MM.1S (cell line): ENCODE measurements around the gene SAMHD1.

Experiments used
- DNase-seq: peaks from one replicate; pipeline ENCODE4 v3.0.0-alpha.2; 2015
- H2AFZ ChIP-seq: fragments of 300-600 bp; sonication (generic); 2 replicates; pipeline ENCODE4 v1.6.0; 2016; ENCODE audit warnings: antibody characterized with exemption, low read length
- H3F3A ChIP-seq: fragments of 300-600 bp; sonication (generic); 2 replicates; pipeline ENCODE4 v1.6.1; 2016; ENCODE audit warnings: mild to moderate bottlenecking, antibody characterized with exemption, low read length, moderate library complexity, mixed read lengths; ENCODE audit not compliant: insufficient read depth
- H3K27ac ChIP-seq: fragments of 300-600 bp; sonication (generic); 2 replicates; pipeline ENCODE4 v1.5.1; 2016; ENCODE audit warnings: mild to moderate bottlenecking, low read length
- H3K27me3 ChIP-seq: fragments of 300-600 bp; sonication (generic); replicated peaks from 2 replicates; pipeline ENCODE4 v1.6.0; 2016; ENCODE audit warnings: low read length; ENCODE audit not compliant: insufficient read depth
- H3K36me3 ChIP-seq: fragments of 300-600 bp; sonication (generic); replicated peaks from 2 replicates; pipeline ENCODE4 v1.6.1; 2016; ENCODE audit warnings: mild to moderate bottlenecking, low read length, mixed read lengths; ENCODE audit not compliant: insufficient read depth
- H3K4me1 ChIP-seq: fragments of 300-600 bp; sonication (generic); 2 replicates; pipeline ENCODE4 v1.6.1; 2016; ENCODE audit warnings: low read length, mixed read lengths
- H3K4me2 ChIP-seq: fragments of 300-600 bp; sonication (generic); 2 replicates; pipeline ENCODE4 v1.6.0; 2016; ENCODE audit warnings: low read depth, low read length
- H3K4me3 ChIP-seq: fragments of 300-600 bp; sonication (generic); 2 replicates; pipeline ENCODE4 v1.5.1; 2016; ENCODE audit warnings: low read length, mixed read lengths
- H3K79me2 ChIP-seq: fragments of 300-600 bp; sonication (generic); 2 replicates; pipeline ENCODE4 v1.6.1; 2016; ENCODE audit warnings: mixed run types, low read length, mixed read lengths
- H3K9ac ChIP-seq: fragments of 300-600 bp; sonication (generic); 2 replicates; pipeline ENCODE4 v1.6.1; 2016; ENCODE audit warnings: low read length, mixed read lengths
- H3K9me2 ChIP-seq: fragments of 300-600 bp; sonication (generic); replicated peaks from 2 replicates; pipeline ENCODE4 v1.6.1; 2016; ENCODE audit warnings: mild to moderate bottlenecking, low read length, mixed read lengths; ENCODE audit not compliant: insufficient read depth
- H3K9me3 ChIP-seq: fragments of 300-600 bp; sonication (generic); replicated peaks from 2 replicates; pipeline ENCODE4 v1.6.1; 2016; ENCODE audit warnings: mild to moderate bottlenecking, low read length, mixed read lengths; ENCODE audit not compliant: insufficient read depth
- H4K20me1 ChIP-seq: fragments of 300-600 bp; sonication (generic); 2 replicates; pipeline ENCODE4 v1.6.1; 2016; ENCODE audit warnings: mild to moderate bottlenecking, low read length, moderate library complexity, mixed read lengths; ENCODE audit not compliant: insufficient read depth
- EZH2 ChIP-seq: fragments of 300-600 bp; sonication (generic); optimal IDR thresholded peaks from 2 replicates; pipeline ENCODE3; 2017; ENCODE audit warnings: low read depth, mild to moderate bottlenecking, antibody characterized with exemption, low read length, mixed read lengths
- EZH2phosphoT487 ChIP-seq: fragments of 300-600 bp; sonication (generic); IDR thresholded peaks from 2 replicates; pipeline ENCODE4 v1.6.1; 2018; ENCODE audit warnings: antibody characterized with exemption, low read length
- TF ChIP-seq, protein P1 (sequence below): fragments of 300-600 bp; sonication (generic); IDR thresholded peaks from 2 replicates; pipeline ENCODE4 v1.5.1; 2016; ENCODE audit warnings: antibody characterized with exemption, low read length, mixed read lengths

The SAMHD1 gene

DNA sequence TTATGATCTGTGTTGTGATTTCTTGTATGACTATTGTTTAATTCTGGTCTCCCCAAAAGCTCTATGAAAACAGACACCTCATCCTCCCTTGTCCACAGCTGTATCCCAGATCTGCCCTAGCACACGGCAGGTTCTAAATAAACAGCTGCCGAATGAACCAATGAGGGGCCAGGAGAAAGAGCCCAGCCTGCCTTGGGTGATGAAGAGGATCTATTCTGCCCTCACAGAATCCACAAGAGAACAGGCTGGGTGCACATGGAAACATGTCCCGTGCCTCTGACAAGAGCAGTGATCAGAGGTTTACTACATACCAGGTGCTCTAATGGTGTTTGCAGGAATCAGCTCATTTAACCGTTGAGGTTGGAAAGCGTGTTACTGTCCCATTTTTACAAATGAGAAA, 91.2 kb downstream of the SAMHD1 start:
- Histone ChIP-seq H3K27me3 (no peaks in the 10 kb centered on the region), H3K4me2 (no peak overlapping the region), H4K20me1 (no peaks in the 10 kb centered on the region), H3K9ac (no peak overlapping the region), H3K36me3 (no peaks in the 10 kb centered on the region), H2AFZ (no peak overlapping the region), H3K79me2 (peaks cover 12% of the 10 kb centered on the region; the same call in 1 of the 2 replicates), H3K9me2 (no peaks in the 10 kb centered on the region), H3K4me3 (no peak overlapping the region), H3K9me3 (no peaks in the 10 kb centered on the region), H3K27ac (no peak overlapping the region), H3K4me1 (no peaks in the 10 kb centered on the region), H3F3A (peaks cover 10% of the 10 kb centered on the region; the same call in 1 of the 2 replicates)
- no peak for DNase-seq
- TF ChIP-seq, protein P1, sequence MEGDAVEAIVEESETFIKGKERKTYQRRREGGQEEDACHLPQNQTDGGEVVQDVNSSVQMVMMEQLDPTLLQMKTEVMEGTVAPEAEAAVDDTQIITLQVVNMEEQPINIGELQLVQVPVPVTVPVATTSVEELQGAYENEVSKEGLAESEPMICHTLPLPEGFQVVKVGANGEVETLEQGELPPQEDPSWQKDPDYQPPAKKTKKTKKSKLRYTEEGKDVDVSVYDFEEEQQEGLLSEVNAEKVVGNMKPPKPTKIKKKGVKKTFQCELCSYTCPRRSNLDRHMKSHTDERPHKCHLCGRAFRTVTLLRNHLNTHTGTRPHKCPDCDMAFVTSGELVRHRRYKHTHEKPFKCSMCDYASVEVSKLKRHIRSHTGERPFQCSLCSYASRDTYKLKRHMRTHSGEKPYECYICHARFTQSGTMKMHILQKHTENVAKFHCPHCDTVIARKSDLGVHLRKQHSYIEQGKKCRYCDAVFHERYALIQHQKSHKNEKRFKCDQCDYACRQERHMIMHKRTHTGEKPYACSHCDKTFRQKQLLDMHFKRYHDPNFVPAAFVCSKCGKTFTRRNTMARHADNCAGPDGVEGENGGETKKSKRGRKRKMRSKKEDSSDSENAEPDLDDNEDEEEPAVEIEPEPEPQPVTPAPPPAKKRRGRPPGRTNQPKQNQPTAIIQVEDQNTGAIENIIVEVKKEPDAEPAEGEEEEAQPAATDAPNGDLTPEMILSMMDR, result no peak
- TF ChIP-seq EZH2phosphoT487 (no peak), EZH2 (no peak)

DNA sequence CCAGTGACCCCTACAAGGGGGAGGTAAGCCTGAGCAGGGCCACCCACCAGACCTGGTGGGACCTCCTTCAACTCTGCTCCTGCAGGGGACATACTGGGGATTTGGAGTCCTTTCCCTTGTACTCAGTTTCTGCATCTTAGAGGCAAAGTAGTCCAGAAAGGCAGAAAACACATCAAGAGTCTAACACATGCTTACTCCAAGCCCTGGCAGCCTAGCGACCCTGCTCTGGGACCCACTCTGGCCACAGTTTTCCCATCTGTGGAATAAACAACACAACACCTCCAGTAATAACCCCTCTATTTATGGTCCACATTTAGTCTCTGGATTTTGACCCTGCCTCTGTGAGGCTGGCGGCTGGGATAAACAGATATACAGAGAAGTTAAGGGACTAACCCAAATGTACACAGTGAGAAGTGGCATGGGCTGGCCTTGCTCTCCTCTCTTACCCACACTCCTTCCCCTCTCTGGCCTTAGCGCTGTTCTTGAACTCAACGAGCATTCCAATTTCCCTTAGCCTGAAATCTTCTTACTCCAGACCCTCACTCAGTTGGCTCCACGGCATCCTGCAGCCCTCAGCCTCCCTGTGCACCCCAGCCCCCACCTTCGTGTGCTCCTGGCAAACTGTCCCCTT, 91.7 kb downstream of the SAMHD1 start:
- H4K20me1 ChIP-seq, result no peaks in the 10 kb centered on the region
- peaks cover 12% of the 10 kb centered on the region; the same call in 1 of the 2 replicates for H3K79me2 ChIP-seq
- no peaks in the 10 kb centered on the region for H3K9me3 ChIP-seq
- H3K27me3 ChIP-seq, result no peaks in the 10 kb centered on the region
- no peak overlapping the region for H3K4me2 ChIP-seq
- H3F3A ChIP-seq, result peaks cover 10% of the 10 kb centered on the region; the same call in 1 of the 2 replicates
- no peaks in the 10 kb centered on the region for H3K9me2 ChIP-seq
- no peak for DNase-seq
- no peak overlapping the region for H2AFZ ChIP-seq
- no peak overlapping the region for H3K27ac ChIP-seq
- no peaks in the 10 kb centered on the region for H3K4me1 ChIP-seq
- no peaks in the 10 kb centered on the region for H3K36me3 ChIP-seq
- no peak overlapping the region for H3K9ac ChIP-seq
- H3K4me3 ChIP-seq, result no peak overlapping the region
- TF ChIP-seq EZH2 (no peak), EZH2phosphoT487 (no peak)
- TF ChIP-seq, protein P1, result no peak

DNA sequence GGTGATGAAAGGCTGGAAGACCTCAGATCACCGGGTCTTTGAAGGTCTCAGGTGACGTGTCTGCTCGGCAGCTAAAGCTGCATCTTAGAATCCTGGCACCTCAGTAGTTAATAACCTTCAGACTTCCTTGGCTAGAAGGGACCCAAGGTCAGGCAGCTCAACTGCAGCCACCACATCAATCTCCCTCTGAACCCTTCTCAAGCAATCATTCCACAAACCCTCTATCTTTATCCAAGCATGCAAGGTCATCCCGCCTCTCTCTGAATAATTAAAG, 92.3 kb downstream of the SAMHD1 start:
- Histone ChIP-seq H3K27ac (no peak overlapping the region), H3K79me2 (peaks cover 12% of the 10 kb centered on the region; the same call in 1 of the 2 replicates), H4K20me1 (no peaks in the 10 kb centered on the region), H3F3A (peaks cover 9% of the 10 kb centered on the region; the same call in 1 of the 2 replicates), H3K27me3 (no peaks in the 10 kb centered on the region), H2AFZ (no peak overlapping the region), H3K9me3 (no peaks in the 10 kb centered on the region), H3K9me2 (no peaks in the 10 kb centered on the region), H3K4me2 (no peak overlapping the region), H3K4me1 (no peaks in the 10 kb centered on the region), H3K36me3 (no peaks in the 10 kb centered on the region), H3K9ac (no peak overlapping the region), H3K4me3 (no peak overlapping the region)
- TF ChIP-seq EZH2 (no peak), EZH2phosphoT487 (no peak)
- TF ChIP-seq, protein P1, result no peak
- DNase-seq, result no peak
